Neuronal stem cell (in vitro differentiated cells): ENCODE measurements around the gene TTC6.
A peak's percentile ranks its signal among the peaks of the same experiment; 100 is the strongest.

Source experiments
- DNase-seq: peaks from one replicate; pipeline ENCODE4 v3.0.0-alpha.2; 2013; ENCODE audit warnings: low spot score
- H2AFZ ChIP-seq: one replicate; pipeline ENCODE4 v1.6.1; 2013; ENCODE audit warnings: mild to moderate bottlenecking, low read length, inconsistent platforms
- H2AK5ac ChIP-seq: 2 replicates; pipeline ENCODE4 v1.6.1; 2013; ENCODE audit warnings: low read depth, mild to moderate bottlenecking, inconsistent platforms, low read length, moderate library complexity, mixed read lengths
- H2BK120ac ChIP-seq: 2 replicates; pipeline ENCODE4 v1.6.1; 2013; ENCODE audit warnings: low read depth, mild to moderate bottlenecking, inconsistent platforms, low read length, moderate library complexity, mixed read lengths
- H2BK12ac ChIP-seq: one replicate; pipeline ENCODE4 v1.6.1; 2013; ENCODE audit warnings: low read length, inconsistent platforms
- H2BK15ac ChIP-seq: 2 replicates; pipeline ENCODE4 v1.6.1; 2013; ENCODE audit warnings: mild to moderate bottlenecking, low read length, inconsistent platforms, mixed read lengths
- H2BK5ac ChIP-seq: one replicate; pipeline ENCODE4 v1.6.1; 2013; ENCODE audit warnings: inconsistent platforms, mild to moderate bottlenecking, low read length, moderate library complexity
- H3K14ac ChIP-seq: one replicate; pipeline ENCODE4 v1.6.1; 2013; ENCODE audit warnings: low read length, inconsistent platforms
- H3K18ac ChIP-seq: 2 replicates; pipeline ENCODE4 v1.6.1; 2013; ENCODE audit warnings: low read length, inconsistent platforms
- H3K23ac ChIP-seq: 2 replicates; pipeline ENCODE4 v1.6.1; 2013; ENCODE audit warnings: low read depth, mild to moderate bottlenecking, mixed read lengths, low read length, inconsistent platforms; ENCODE audit not compliant: poor library complexity
- H3K27ac ChIP-seq: replicated peaks from 3 replicates; pipeline ENCODE4 v1.5.1; 2013; ENCODE audit warnings: low read length, inconsistent platforms
- H3K27me3 ChIP-seq, 3 experiments: 2 replicates each; pipeline ENCODE4 v1.6.1; 2013; ENCODE audit warnings: low read length in 3 of 3, mild to moderate bottlenecking in 2 of 3, inconsistent platforms in 1 of 3, low read depth in 1 of 3, mixed read lengths in 1 of 3, moderate library complexity in 1 of 3; ENCODE audit not compliant: control insufficient read depth in 3 of 3, insufficient read depth in 3 of 3
- H3K36me3 ChIP-seq, 2 donors: replicated peaks in 1 of 2; 2 replicates each; pipeline ENCODE4 v1.6.1; 2013; ENCODE audit warnings: low read length in 2 of 2; ENCODE audit not compliant: control insufficient read depth in 2 of 2, insufficient read depth in 2 of 2
- H3K4ac ChIP-seq: 2 replicates; pipeline ENCODE4 v1.6.1; 2013; ENCODE audit warnings: inconsistent platforms, mild to moderate bottlenecking, low read length, moderate library complexity
- H3K4me1 ChIP-seq, 2 donors: 1 replicate in 1 of 2; 2 replicates in 1 of 2; pipeline ENCODE4 v1.6.1; 2013; ENCODE audit warnings: low read length in 2 of 2, low read depth in 1 of 2; ENCODE audit not compliant: control insufficient read depth in 2 of 2, insufficient read depth in 1 of 2
- H3K4me2 ChIP-seq: one replicate; pipeline ENCODE4 v1.6.1; 2013; ENCODE audit warnings: mild to moderate bottlenecking, low read length, inconsistent platforms; ENCODE audit not compliant: insufficient read depth, poor library complexity, severe bottlenecking
- H3K4me3 ChIP-seq, 2 donors: 2 replicates each; pipeline ENCODE4 v1.5.1; 2013; ENCODE audit warnings: low read length in 2 of 2, mild to moderate bottlenecking in 2 of 2, inconsistent platforms in 1 of 2, moderate library complexity in 1 of 2
- H3K79me1 ChIP-seq: one replicate; pipeline ENCODE4 v1.6.1; 2013; ENCODE audit warnings: low read depth, mild to moderate bottlenecking, inconsistent platforms, low read length, moderate library complexity
- H3K9ac ChIP-seq: one replicate; pipeline ENCODE4 v1.6.1; 2013; ENCODE audit warnings: mild to moderate bottlenecking, low read depth, low read length, inconsistent platforms; ENCODE audit not compliant: poor library complexity
- H3K9me3 ChIP-seq, 2 donors: replicated peaks in 1 of 2; 2 replicates each; pipeline versions ENCODE3 to v1.6.1; 2013; ENCODE audit warnings: low read length in 2 of 2, mild to moderate bottlenecking in 2 of 2, inconsistent platforms in 1 of 2, low read depth in 1 of 2, mixed read lengths in 1 of 2, moderate library complexity in 1 of 2; ENCODE audit not compliant: control insufficient read depth in 2 of 2, insufficient read depth in 1 of 2
- H4K8ac ChIP-seq: one replicate; pipeline ENCODE4 v1.6.1; 2013; ENCODE audit warnings: low read depth, mild to moderate bottlenecking, inconsistent platforms, low read length, moderate library complexity
- H4K91ac ChIP-seq: one replicate; pipeline ENCODE4 v1.6.1; 2013; ENCODE audit warnings: low read length, low read depth, mild to moderate bottlenecking, inconsistent platforms; ENCODE audit not compliant: poor library complexity
- WGBS, 2 donors: extraction: QIAGEN DNeasy Blood & Tissue Kit; methylation state at CpG; one replicate each; pipeline ENCODE4 v1.1.7; 2013; ENCODE audit warnings: missing lambda C conversion rate in 2 of 2, mixed read lengths in 1 of 2; ENCODE audit not compliant: insufficient read length in 2 of 2, insufficient replicate concordance in 1 of 2; ENCODE audit errors: extremely low coverage in 2 of 2; 5-methylcytosine and 5-hydroxymethylcytosine counted together

The TTC6 gene

GRCh38 chr14:37600880-37601741, 5.7 kb downstream of the TTC6 start:
- WGBS, 2 donors, result no CpG with 5 or more reads among the region's 4 CpGs
- Histone ChIP-seq H3K27me3 (peaks cover 26 to 100% (median 75%) of the 10 kb centered on the region in 3 experiments), H3K4me3 (no peak overlapping the region), H4K91ac (no peak overlapping the region), H3K36me3 (no peaks in the 10 kb centered on the region), H2BK12ac (no peak overlapping the region), H3K9ac (no peak overlapping the region), H3K79me1 (no peaks in the 10 kb centered on the region), H2BK120ac (no peak overlapping the region), H3K18ac (peak overlapping the region; percentile 8), H3K27ac (no peak overlapping the region), H3K14ac (no peak overlapping the region), H2AFZ (no peak overlapping the region), H2BK5ac (no peak overlapping the region), H3K4ac (no peak overlapping the region), H3K4me1 (peaks cover 4 to 8% of the 10 kb centered on the region in 2 donors), H4K8ac (no peak overlapping the region), H3K4me2 (no peak overlapping the region), H3K9me3 (peaks cover 3 to 5% of the 10 kb centered on the region in 2 donors), H2BK15ac (no peak overlapping the region), H3K23ac (no peak overlapping the region), H2AK5ac (no peak overlapping the region)
- no peak for DNase-seq

GRCh38 chr14:37601865-37602264, 6.4 kb downstream of the TTC6 start:
- Histone ChIP-seq H2AK5ac (no peak overlapping the region), H2BK5ac (no peak overlapping the region), H3K14ac (no peak overlapping the region), H4K91ac (no peak overlapping the region), H2BK15ac (no peak overlapping the region), H3K4me1 (peaks cover 4 to 8% of the 10 kb centered on the region in 2 donors), H3K9me3 (peaks cover 3 to 5% of the 10 kb centered on the region in 2 donors), H3K79me1 (no peaks in the 10 kb centered on the region), H4K8ac (no peak overlapping the region), H2AFZ (no peak overlapping the region), H3K4me3 (no peak overlapping the region), H2BK120ac (no peak overlapping the region), H3K36me3 (no peaks in the 10 kb centered on the region), H3K27me3 (peaks cover 22 to 97% (median 69%) of the 10 kb centered on the region in 3 experiments), H3K23ac (no peak overlapping the region), H3K18ac (no peak overlapping the region), H3K9ac (no peak overlapping the region), H3K27ac (no peak overlapping the region), H2BK12ac (no peak overlapping the region), H3K4ac (no peak overlapping the region), H3K4me2 (no peak overlapping the region)
- DNase-seq, result no peak
- WGBS, 2 donors, result no CpG with 5 or more reads among the region's 22 CpGs

- Histone ChIP-seq H3K4me1 (peaks cover 4 to 8% of the 10 kb centered on the region in 2 donors), H3K79me1 (no peaks in the 10 kb centered on the region), H3K27me3 (peaks cover 21 to 87% (median 59%) of the 10 kb centered on the region in 3 experiments), H2BK12ac (no peak overlapping the region), H2BK5ac (no peak overlapping the region), H3K4ac (no peak overlapping the region), H2BK120ac (no peak overlapping the region), H3K4me2 (no peak overlapping the region), H3K27ac (no peak overlapping the region), H2AFZ (no peak overlapping the region), H4K91ac (no peak overlapping the region), H3K14ac (no peak overlapping the region), H3K18ac (peak overlapping the region; percentile 34), H3K36me3 (no peaks in the 10 kb centered on the region), H2AK5ac (no peak overlapping the region), H3K4me3 (no peak overlapping the region), H2BK15ac (no peak overlapping the region), H4K8ac (no peak overlapping the region), H3K9me3 (peaks cover 3 to 5% of the 10 kb centered on the region in 2 donors), H3K23ac (no peak overlapping the region), H3K9ac (peak overlapping the region; percentile 7)
- no peak for DNase-seq
- no CpG with 5 or more reads among the region's 24 CpGs for WGBS, 2 donors
These were observed 7.4 kb downstream of the TTC6 start for GRCh38 chr14:37602605-37603453.
